ENCODE data around the gene PRICKLE3.

DNA sequence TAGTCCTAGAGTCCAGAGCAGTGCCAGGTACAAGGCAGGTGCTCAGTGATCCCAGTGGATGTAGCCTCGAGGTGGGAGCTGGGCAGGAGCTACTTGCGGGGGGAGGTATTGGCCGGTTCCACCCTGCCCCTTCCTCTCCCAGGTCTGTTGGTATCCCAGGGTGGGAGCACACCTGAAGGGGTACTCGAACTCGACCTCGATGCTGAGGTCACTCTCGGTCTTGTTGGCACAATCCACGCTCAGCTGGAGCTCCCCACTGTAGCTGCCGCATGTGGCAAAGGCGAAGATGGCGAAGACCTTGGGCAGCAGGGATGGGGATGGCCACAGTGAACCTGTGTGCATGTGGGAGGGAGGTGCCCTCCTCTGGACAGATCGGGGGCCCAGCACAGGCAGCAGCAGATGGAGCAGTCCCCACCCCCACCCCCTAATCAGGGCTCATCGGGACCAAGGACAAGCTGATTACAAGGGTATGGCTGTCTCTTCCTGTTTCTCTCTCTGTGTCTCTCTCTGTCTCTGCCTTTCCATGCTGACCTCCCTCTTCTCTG lies 11.4 kb upstream of the PRICKLE3 start:
- no peak for TF ChIP-seq EZH2 (IDR thresholded peaks at IDR 0.05; ENCODE audit: low read length, missing control alignments)
- TF ChIP-seq, protein P1, sequence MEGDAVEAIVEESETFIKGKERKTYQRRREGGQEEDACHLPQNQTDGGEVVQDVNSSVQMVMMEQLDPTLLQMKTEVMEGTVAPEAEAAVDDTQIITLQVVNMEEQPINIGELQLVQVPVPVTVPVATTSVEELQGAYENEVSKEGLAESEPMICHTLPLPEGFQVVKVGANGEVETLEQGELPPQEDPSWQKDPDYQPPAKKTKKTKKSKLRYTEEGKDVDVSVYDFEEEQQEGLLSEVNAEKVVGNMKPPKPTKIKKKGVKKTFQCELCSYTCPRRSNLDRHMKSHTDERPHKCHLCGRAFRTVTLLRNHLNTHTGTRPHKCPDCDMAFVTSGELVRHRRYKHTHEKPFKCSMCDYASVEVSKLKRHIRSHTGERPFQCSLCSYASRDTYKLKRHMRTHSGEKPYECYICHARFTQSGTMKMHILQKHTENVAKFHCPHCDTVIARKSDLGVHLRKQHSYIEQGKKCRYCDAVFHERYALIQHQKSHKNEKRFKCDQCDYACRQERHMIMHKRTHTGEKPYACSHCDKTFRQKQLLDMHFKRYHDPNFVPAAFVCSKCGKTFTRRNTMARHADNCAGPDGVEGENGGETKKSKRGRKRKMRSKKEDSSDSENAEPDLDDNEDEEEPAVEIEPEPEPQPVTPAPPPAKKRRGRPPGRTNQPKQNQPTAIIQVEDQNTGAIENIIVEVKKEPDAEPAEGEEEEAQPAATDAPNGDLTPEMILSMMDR (conservative IDR thresholded peaks at IDR 0.05 in 1 of 2, IDR thresholded peaks at IDR 0.05 in 1 of 2; ENCODE audit: low read depth in 1 of 2, low read length in 2 of 2): no peak

Measured in fibroblast of lung (primary cell).